IPS-20b (cell line): ENCODE results near the gene PSMC5.

Experiments
- H3K27ac ChIP-seq: one replicate; pipeline ENCODE4 v1.5.1; 2013; ENCODE audit warnings: low read length
- H3K27me3 ChIP-seq: 2 replicates; pipeline ENCODE4 v1.6.1; 2013; ENCODE audit warnings: mild to moderate bottlenecking, low read length, inconsistent platforms; ENCODE audit not compliant: insufficient read depth
- H3K36me3 ChIP-seq: 2 replicates; pipeline ENCODE4 v1.6.1; 2013; ENCODE audit warnings: low read depth, mild to moderate bottlenecking, inconsistent platforms, low read length, moderate library complexity; ENCODE audit not compliant: insufficient read depth
- H3K4me1 ChIP-seq: 2 replicates; pipeline ENCODE4 v1.6.1; 2013; ENCODE audit warnings: mild to moderate bottlenecking, control low read depth, inconsistent platforms, low read length, moderate library complexity; ENCODE audit not compliant: insufficient read depth
- H3K4me3 ChIP-seq: 2 replicates; pipeline ENCODE4 v1.5.1; 2013; ENCODE audit warnings: mild to moderate bottlenecking, low read length, inconsistent platforms
- H3K9ac ChIP-seq: 2 replicates; pipeline ENCODE4 v1.6.1; 2013; ENCODE audit warnings: low read depth, mild to moderate bottlenecking, inconsistent platforms, low read length, moderate library complexity
- H3K9me3 ChIP-seq: 2 replicates; pipeline ENCODE4 v1.6.1; 2013; ENCODE audit warnings: mild to moderate bottlenecking, low read depth, low read length, inconsistent platforms; ENCODE audit not compliant: insufficient read depth

Gene PSMC5

GRCh38 chr17:63833026-63833740 is 6.0 kb downstream of the PSMC5 start:
- Histone ChIP-seq H3K4me1 (peaks cover 6% of the 10 kb centered on the region; the same call in 1 of the 2 replicates), H3K27ac (no peak overlapping the region), H3K9me3 (no peaks in the 10 kb centered on the region), H3K36me3 (peaks cover 78% of the 10 kb centered on the region), H3K9ac (no peak overlapping the region), H3K27me3 (no peaks in the 10 kb centered on the region), H3K4me3 (no peak overlapping the region)

GRCh38 chr17:63833741-63834373 is 6.6 kb downstream of the PSMC5 start:
- Histone ChIP-seq H3K27ac (no peak overlapping the region), H3K9me3 (no peaks in the 10 kb centered on the region), H3K4me1 (peaks cover 9% of the 10 kb centered on the region), H3K9ac (no peak overlapping the region), H3K4me3 (no peak overlapping the region), H3K36me3 (peaks cover 72% of the 10 kb centered on the region), H3K27me3 (no peaks in the 10 kb centered on the region)

DNA sequence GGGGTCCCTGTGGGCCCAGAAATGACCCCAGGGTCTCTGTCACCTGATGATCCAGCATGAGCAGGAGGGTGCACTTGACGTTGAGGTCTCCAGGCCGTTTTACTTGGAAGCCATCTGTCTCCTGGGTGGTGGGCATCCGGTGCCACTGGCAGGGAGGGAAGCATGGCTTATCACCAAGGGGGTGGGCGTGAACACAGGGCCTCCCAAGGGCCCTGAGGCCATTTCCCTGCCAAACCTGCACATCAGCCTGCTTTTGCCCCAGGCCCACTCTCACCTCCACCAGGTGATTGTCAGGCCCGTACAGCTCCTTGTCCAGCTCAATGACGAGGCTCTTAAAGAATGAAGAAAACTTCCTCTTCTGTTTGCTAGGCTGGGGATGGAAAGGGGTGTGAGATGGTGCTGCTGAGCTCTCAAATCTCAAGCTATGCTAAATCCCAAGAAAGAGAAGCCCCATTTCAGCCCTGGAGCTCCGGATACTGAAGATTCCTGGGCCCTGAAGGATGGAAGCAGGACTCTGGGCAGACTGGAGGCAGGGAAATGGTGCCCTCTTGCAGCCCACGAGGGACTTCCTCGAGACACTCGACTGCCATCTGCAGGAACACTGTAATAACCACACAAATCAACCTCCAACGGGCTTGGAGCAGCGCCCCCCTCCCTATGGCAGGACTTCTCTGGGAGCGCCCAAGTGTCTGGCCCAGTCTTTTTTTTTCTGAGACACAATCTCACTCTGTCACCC is 7.4 kb downstream of the PSMC5 start:
- Histone ChIP-seq H3K36me3 (peaks cover 64% of the 10 kb centered on the region), H3K27me3 (no peaks in the 10 kb centered on the region), H3K4me1 (peaks cover 14% of the 10 kb centered on the region), H3K9ac (no peak overlapping the region), H3K4me3 (no peak overlapping the region), H3K9me3 (no peaks in the 10 kb centered on the region), H3K27ac (no peak overlapping the region)

- no peaks in the 10 kb centered on the region for H3K27me3 ChIP-seq
- H3K4me3 ChIP-seq, result no peak overlapping the region
- no peaks in the 10 kb centered on the region for H3K9me3 ChIP-seq
- H3K9ac ChIP-seq, result no peak overlapping the region
- peaks cover 58% of the 10 kb centered on the region for H3K36me3 ChIP-seq
- H3K27ac ChIP-seq, result no peak overlapping the region
- peaks cover 14% of the 10 kb centered on the region for H3K4me1 ChIP-seq
Measured at GRCh38 chr17:63835167-63835720, 8.0 kb downstream of the PSMC5 start.

DNA sequence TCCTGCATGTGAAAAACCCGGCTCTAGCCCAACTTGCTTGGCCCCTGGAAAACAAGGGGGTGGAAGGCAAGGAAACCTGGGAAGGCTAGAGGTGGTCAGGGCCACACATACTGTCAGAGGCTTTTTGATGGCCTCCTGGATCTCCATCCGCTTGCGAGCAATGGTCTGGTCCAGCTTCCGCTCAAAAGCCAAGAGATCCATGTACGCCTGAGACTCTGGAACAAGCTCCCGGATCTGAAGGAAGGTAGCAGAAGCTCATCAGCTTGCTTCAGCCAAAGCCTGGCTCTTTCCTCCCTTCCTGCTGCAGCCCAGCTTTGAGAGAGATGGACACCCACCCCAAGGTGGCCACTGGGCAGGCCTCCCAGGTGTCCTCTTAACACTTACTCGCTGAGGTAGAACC is 9.6 kb downstream of the PSMC5 start:
- H3K4me3 ChIP-seq, result no peak overlapping the region
- H3K4me1 ChIP-seq, result peaks cover 25% of the 10 kb centered on the region
- no peak overlapping the region for H3K27ac ChIP-seq
- H3K27me3 ChIP-seq, result no peaks in the 10 kb centered on the region
- peaks cover 42% of the 10 kb centered on the region for H3K36me3 ChIP-seq
- H3K9me3 ChIP-seq, result no peaks in the 10 kb centered on the region
- H3K9ac ChIP-seq, result no peak overlapping the region

DNA sequence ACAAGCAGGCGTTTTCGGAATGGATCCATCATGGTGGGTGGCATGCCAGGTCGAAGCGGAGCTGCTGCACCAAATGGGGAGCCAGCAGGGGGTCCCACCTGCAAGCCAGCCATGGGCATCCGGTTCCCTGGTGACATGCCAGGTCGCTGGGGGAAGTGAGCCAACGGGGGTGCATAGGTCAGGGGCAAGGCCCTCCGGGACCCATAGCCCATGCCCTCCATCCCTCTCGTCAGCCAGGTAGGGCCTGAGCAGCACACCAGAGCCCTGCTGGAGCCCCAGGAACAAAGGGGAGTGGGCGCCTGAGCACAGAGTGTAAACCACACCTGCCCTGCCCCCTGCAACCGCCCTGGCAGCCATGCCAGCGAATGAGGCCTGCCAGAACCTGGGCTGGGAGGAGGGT is 10.2 kb downstream of the PSMC5 start:
- Histone ChIP-seq H3K27me3 (no peaks in the 10 kb centered on the region), H3K4me1 (peaks cover 25% of the 10 kb centered on the region), H3K4me3 (no peak overlapping the region), H3K27ac (no peak overlapping the region), H3K9me3 (no peaks in the 10 kb centered on the region), H3K36me3 (peaks cover 35% of the 10 kb centered on the region), H3K9ac (no peak overlapping the region)

GRCh38 chr17:63837962-63838600 is 10.8 kb downstream of the PSMC5 start:
- peaks cover 29% of the 10 kb centered on the region for H3K36me3 ChIP-seq
- H3K27me3 ChIP-seq, result no peaks in the 10 kb centered on the region
- H3K9me3 ChIP-seq, result no peaks in the 10 kb centered on the region
- H3K9ac ChIP-seq, result peak overlapping the region; percentile 66; the same call in 1 of the 2 replicates
- H3K27ac ChIP-seq, result no peak overlapping the region
- H3K4me3 ChIP-seq, result peak overlapping the region; percentile 42; the same call in 1 of the 2 replicates
- H3K4me1 ChIP-seq, result peaks cover 25% of the 10 kb centered on the region

DNA sequence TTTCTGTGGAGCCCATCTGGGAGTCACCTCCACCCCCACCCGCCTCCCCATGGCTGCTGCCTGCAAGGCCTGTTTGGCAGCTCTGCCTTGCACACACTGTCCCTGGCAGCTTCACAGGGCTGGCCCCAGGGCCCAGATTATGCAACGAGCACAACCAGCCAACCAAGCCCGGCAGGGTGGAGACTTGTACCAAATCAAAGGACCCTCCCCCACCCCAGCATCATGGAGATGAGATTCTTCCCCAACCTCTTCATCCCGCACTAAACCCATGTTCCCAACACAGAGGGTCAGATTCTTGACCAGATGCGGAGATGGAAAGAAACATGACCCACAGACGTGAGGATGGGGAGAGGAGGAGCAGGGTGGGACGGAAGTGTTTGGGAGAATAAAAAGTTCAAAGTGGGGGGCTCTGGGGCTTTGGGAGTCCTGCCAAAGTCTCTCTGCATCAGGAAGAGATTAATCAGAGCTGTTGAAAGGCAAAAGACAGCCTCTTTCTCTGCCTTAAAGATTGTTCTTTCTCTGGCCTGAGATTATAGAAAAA is 11.5 kb downstream of the PSMC5 start:
- Histone ChIP-seq H3K4me1 (peaks cover 25% of the 10 kb centered on the region), H3K4me3 (peak overlapping the region; percentile 42; the same call in 1 of the 2 replicates), H3K9me3 (no peaks in the 10 kb centered on the region), H3K36me3 (peaks cover 23% of the 10 kb centered on the region), H3K27ac (peak overlapping the region; percentile 20), H3K27me3 (no peaks in the 10 kb centered on the region), H3K9ac (peak overlapping the region; percentile 66; the same call in 1 of the 2 replicates)

GRCh38 chr17:63840591-63841349 is 13.5 kb downstream of the PSMC5 start:
- Histone ChIP-seq H3K4me3 (peak overlapping the region; percentile 96), H3K9me3 (no peaks in the 10 kb centered on the region), H3K27me3 (peaks cover 8% of the 10 kb centered on the region; the same call in 1 of the 2 replicates), H3K27ac (no peak overlapping the region), H3K9ac (peak overlapping the region; percentile 90; the same call in 1 of the 2 replicates), H3K4me1 (peaks cover 25% of the 10 kb centered on the region), H3K36me3 (peaks cover 7% of the 10 kb centered on the region)

GRCh38 chr17:63841350-63842172 is 14.3 kb downstream of the PSMC5 start:
- H3K27ac ChIP-seq, result no peak overlapping the region
- H3K4me3 ChIP-seq, result peak overlapping the region; percentile 96
- peak overlapping the region; percentile 90 for H3K9ac ChIP-seq
- H3K27me3 ChIP-seq, result peaks cover 16% of the 10 kb centered on the region; the same call in 1 of the 2 replicates
- no peaks in the 10 kb centered on the region for H3K9me3 ChIP-seq
- H3K36me3 ChIP-seq, result peaks cover 5% of the 10 kb centered on the region
- peaks cover 25% of the 10 kb centered on the region for H3K4me1 ChIP-seq
